Keratinocyte (primary cell): ENCODE measurements around the gene GTF2IRD1. TPM values are rescaled to one million over a fixed set of nuclear protein-coding genes. Genes with fewer than 3 reads are reported as not detected.
A peak's percentile ranks its signal among the peaks of the same experiment; 100 is the strongest.

Source experiments
- DNase-seq: peaks from one replicate; pipeline ENCODE4 v3.0.0-alpha.2; 2011; ENCODE audit warnings: low read depth, missing footprints, low spot score
- FAIRE-seq: peaks from 2 replicates; lab custom pipeline; 2011; peaks lifted over from hg19 to GRCh38; lab: Jason Lieb, UNC
- H2AFZ ChIP-seq: 2 replicates; pipeline ENCODE4 v1.6.0; 2012; ENCODE audit warnings: low read length, control low read depth, inconsistent platforms; ENCODE audit not compliant: control insufficient read depth
- H3K27ac ChIP-seq: 2 replicates; pipeline ENCODE4 v1.5.1; 2011; ENCODE audit warnings: low read length; ENCODE audit not compliant: control insufficient read depth, insufficient read depth
- H3K27me3 ChIP-seq: 3 replicates; pipeline ENCODE4 v1.6.0; 2011; ENCODE audit warnings: low read length; ENCODE audit not compliant: control insufficient read depth, insufficient read depth; ENCODE audit errors: extremely low read depth
- H3K36me3 ChIP-seq, 2 experiments: 2 replicates in 1 of 2; 3 replicates in 1 of 2; pipeline ENCODE4 v1.5.1; 2011; ENCODE audit warnings: low read length in 2 of 2, mild to moderate bottlenecking in 1 of 2; ENCODE audit not compliant: control insufficient read depth in 2 of 2, insufficient read depth in 2 of 2; ENCODE audit errors: extremely low read depth in 1 of 2
- H3K4me1 ChIP-seq: 3 replicates; pipeline ENCODE4 v1.5.1; 2011; ENCODE audit warnings: low read length; ENCODE audit not compliant: control insufficient read depth, insufficient read depth; ENCODE audit errors: extremely low read depth
- H3K4me2 ChIP-seq: 3 replicates; pipeline ENCODE4 v1.6.0; 2011; ENCODE audit warnings: low read depth, low read length; ENCODE audit not compliant: control insufficient read depth, insufficient read depth; ENCODE audit errors: extremely low read depth
- H3K4me3 ChIP-seq, 3 experiments: fragments of 200-600 bp in 1 of 3; sonication (generic) in 1 of 3; 2 replicates in 2 of 3; 3 replicates in 1 of 3; pipeline ENCODE4 v1.5.1; 2011 to 2016; ENCODE audit warnings: low read length in 3 of 3, mild to moderate bottlenecking in 3 of 3, control low read depth in 2 of 3, inconsistent platforms in 1 of 3, low read depth in 1 of 3, mixed read lengths in 1 of 3, mixed run types in 1 of 3, moderate library complexity in 1 of 3; ENCODE audit not compliant: control insufficient read depth in 2 of 3, insufficient read depth in 2 of 3; ENCODE audit errors: extremely low read depth in 1 of 3
- H3K79me2 ChIP-seq: 2 replicates; pipeline ENCODE4 v1.6.0; 2012; ENCODE audit warnings: low read length; ENCODE audit not compliant: control insufficient read depth, insufficient read depth
- H3K9ac ChIP-seq: 3 replicates; pipeline ENCODE4 v1.6.0; 2011; ENCODE audit warnings: low read length; ENCODE audit not compliant: control insufficient read depth, insufficient read depth; ENCODE audit errors: extremely low read depth
- H3K9me1 ChIP-seq: 3 replicates; pipeline ENCODE4 v1.6.0; 2011; ENCODE audit warnings: low read length; ENCODE audit not compliant: control insufficient read depth, insufficient read depth; ENCODE audit errors: extremely low read depth
- H3K9me3 ChIP-seq: 2 replicates; pipeline ENCODE4 v1.5.1; 2012; ENCODE audit warnings: low read depth, low read length; ENCODE audit not compliant: control insufficient read depth
- H4K20me1 ChIP-seq: 3 replicates; pipeline ENCODE4 v1.6.0; 2011; ENCODE audit warnings: low read length; ENCODE audit not compliant: control insufficient read depth, insufficient read depth; ENCODE audit errors: extremely low read depth
- CTCF ChIP-seq, 3 experiments: IDR thresholded peaks in 1 of 3; conservative IDR thresholded peaks in 1 of 3; optimal IDR thresholded peaks in 1 of 3; 2 replicates in 2 of 3; 3 replicates in 1 of 3; pipeline versions ENCODE3 to v1.5.1; 2011; ENCODE audit warnings: low read length in 3 of 3, mild to moderate bottlenecking in 3 of 3, moderate library complexity in 2 of 3, control low read depth in 1 of 3, inconsistent platforms in 1 of 3; ENCODE audit not compliant: insufficient read depth in 2 of 3; ENCODE audit errors: extremely low read depth in 1 of 3
- EZH2 ChIP-seq: IDR thresholded peaks from one replicate; pipeline ENCODE4 v1.6.1; 2012; ENCODE audit warnings: inconsistent platforms, mild to moderate bottlenecking, low read length, moderate library complexity
- dilution Hi-C: fragments of 300-500 bp; cut with MboI; formaldehyde crosslinking; loops from one replicate; pipeline ENCODE4 v1.7.0; 2020; ENCODE audit warnings: low sequenced_read_pairs; ENCODE audit not compliant: extremely low pct_ligation_motif_present
- polyA plus RNA-seq, 5 experiments: library from polyadenylated mRNA; depleted of rRNA in 3 of 5; stranded (reverse) in 3 of 5; stranded (forward) in 1 of 5; unstranded in 1 of 5; fragments of >200 nt; gene quantifications; 1 replicate in 1 of 5; 2 replicates in 3 of 5; 3 replicates in 1 of 5; pipeline versions ENCODE4 v1.2.1 to v1.2.3, GENCODE V29; 2011 to 2012; ENCODE audit warnings: missing spikeins in 2 of 5, low read depth in 1 of 5, low replicate concordance in 1 of 5

The GTF2IRD1 gene
- polyA plus RNA-seq, 1 donor (not counting 4 experiments of a cell fraction or from before 2014, with no cell fraction given), result 19.4 TPM

GRCh38 chr7:74441801-74442200 lies 11.9 kb upstream of the GTF2IRD1 start:
- no peaks in the 10 kb centered on the region for H3K27me3 ChIP-seq
- peak overlapping the region; percentile 3 for H2AFZ ChIP-seq
- no peak for TF ChIP-seq CTCF (optimal IDR thresholded peaks at IDR 0.05 in 1 of 3, IDR thresholded peaks at IDR 0.05 in 1 of 3, conservative IDR thresholded peaks at IDR 0.05 in 1 of 3; ENCODE audit: extremely low read depth in 1 of 3, insufficient read depth in 2 of 3, low read length in 3 of 3)
- H3K79me2 ChIP-seq, result no peaks in the 10 kb centered on the region
- H3K4me1 ChIP-seq, result no peaks in the 10 kb centered on the region
- FAIRE-seq, result no peak
- H3K9ac ChIP-seq, result no peak overlapping the region
- no peak overlapping the region for H3K4me2 ChIP-seq
- dilution Hi-C loops, result no loop called here
- no peaks in the 10 kb centered on the region for H3K9me3 ChIP-seq
- H3K27ac ChIP-seq, result no peak overlapping the region
- H3K4me3 ChIP-seq, result no peak overlapping the region
- no peaks in the 10 kb centered on the region for H4K20me1 ChIP-seq
- H3K9me1 ChIP-seq, result no peaks in the 10 kb centered on the region
- no peaks in the 10 kb centered on the region for H3K36me3 ChIP-seq
- no peak for DNase-seq

- no peaks in the 10 kb centered on the region for H3K9me1 ChIP-seq
- dilution Hi-C loops, result no loop called here
- H3K4me3 ChIP-seq, result no peak overlapping the region
- no peak overlapping the region for H3K9ac ChIP-seq
- no peak for TF ChIP-seq CTCF (optimal IDR thresholded peaks at IDR 0.05 in 1 of 3, IDR thresholded peaks at IDR 0.05 in 1 of 3, conservative IDR thresholded peaks at IDR 0.05 in 1 of 3; ENCODE audit: extremely low read depth in 1 of 3, insufficient read depth in 2 of 3, low read length in 3 of 3)
- TF ChIP-seq EZH2, result no peak
- H3K27ac ChIP-seq, result no peak overlapping the region
- no peaks in the 10 kb centered on the region for H3K9me3 ChIP-seq
- no peaks in the 10 kb centered on the region for H3K4me1 ChIP-seq
- FAIRE-seq (no peak), DNase-seq (no peak)
- H3K36me3 ChIP-seq, result no peaks in the 10 kb centered on the region
- H3K4me2 ChIP-seq, result no peak overlapping the region
- no peak overlapping the region for H2AFZ ChIP-seq
- no peaks in the 10 kb centered on the region for H3K79me2 ChIP-seq
- no peaks in the 10 kb centered on the region for H4K20me1 ChIP-seq
- no peaks in the 10 kb centered on the region for H3K27me3 ChIP-seq
Measured at GRCh38 chr7:74443543-74444247, 10.0 kb upstream of the GTF2IRD1 start.
